Vagina (tissue), 2 donors: ENCODE results near the gene NSG1. TPM values are rescaled to one million over a fixed set of nuclear protein-coding genes. Genes with fewer than 3 reads are reported as not detected.

Experiments
- DNase-seq, 2 donors: peaks; one replicate each; pipeline ENCODE4 v3.0.0-alpha.2; 2017; ENCODE audit errors: extremely low spot score in 2 of 2
- H3K27ac ChIP-seq: fragments of 200-600 bp; sonication (generic); one replicate; pipeline ENCODE4 v1.5.1; 2019
- H3K27me3 ChIP-seq: fragments of 200-600 bp; sonication (generic); one replicate; pipeline ENCODE4 v1.5.1; 2019
- H3K36me3 ChIP-seq, 2 donors: fragments of 200-600 bp; sonication (generic); one replicate each; pipeline ENCODE4 v1.5.1; 2017 to 2019
- H3K4me1 ChIP-seq: fragments of 200-600 bp; sonication (generic); one replicate; pipeline ENCODE4 v1.5.1; 2019
- H3K4me3 ChIP-seq, 2 donors: fragments of 200-600 bp; sonication (generic); 1 replicate in 1 of 2; 2 replicates in 1 of 2; pipeline ENCODE4 v1.5.1; 2016 to 2019
- H3K9me3 ChIP-seq: fragments of 200-600 bp; sonication (generic); one replicate; pipeline ENCODE4 v1.5.1; 2019
- CTCF ChIP-seq, 3 experiments: fragments of 450-650 bp in 2 of 3; fragments of 200-600 bp in 1 of 3; sonication (generic) in 1 of 3; IDR thresholded peaks; one replicate each; pipeline ENCODE4 v1.5.1; 2017 to 2019; ENCODE audit warnings: antibody characterized with exemption in 3 of 3, mild to moderate bottlenecking in 2 of 3, moderate library complexity in 2 of 3
- POLR2A ChIP-seq, 2 donors: fragments of 450-650 bp; IDR thresholded peaks; one replicate each; pipeline ENCODE4 v1.6.1; 2017; ENCODE audit warnings: antibody characterized with exemption in 2 of 2, mild to moderate bottlenecking in 2 of 2, moderate library complexity in 2 of 2
- POLR2AphosphoS5 ChIP-seq, 2 donors: sonication (generic); formaldehyde crosslinking; IDR thresholded peaks; one replicate each; pipeline ENCODE4 v1.9.0; 2017; ENCODE audit warnings: antibody characterized with exemption in 2 of 2, mild to moderate bottlenecking in 2 of 2, low read depth in 1 of 2; ENCODE audit not compliant: insufficient read depth in 1 of 2
- intact Hi-C: fragments of 100-400 bp; cut with DNase I; formaldehyde crosslinking; loops from one replicate; pipeline ENCODE4 v1.15.1; 2023
- total RNA-seq: library from RNA; depleted of rRNA; stranded (reverse); fragments of >200 nt; gene quantifications from one replicate; pipeline ENCODE4 v1.2.3, GENCODE V29; 2016

NSG1 gene
- total RNA-seq, 1 donor from 2014 or later: 32.9 TPM

GRCh38 chr4:4379540-4380087 is 7.3 kb upstream of the NSG1 start:
- Histone ChIP-seq H3K27me3 (no peaks in the 10 kb centered on the region), H3K4me3 (no peak overlapping the region), H3K36me3 (no peaks in the 10 kb centered on the region), H3K27ac (no peak overlapping the region), H3K4me1 (no peaks in the 10 kb centered on the region), H3K9me3 (no peaks in the 10 kb centered on the region)
- no peak for DNase-seq
- no peak for TF ChIP-seq CTCF (IDR thresholded peaks at IDR 0.05)
- no peak for TF ChIP-seq POLR2AphosphoS5 (IDR thresholded peaks at IDR 0.05; ENCODE audit: insufficient read depth in 1 of 2, low read depth in 1 of 2)
- no peak for TF ChIP-seq POLR2A (IDR thresholded peaks at IDR 0.05)
- intact Hi-C loops: no loop called here

GRCh38 chr4:4383085-4383484 is 3.8 kb upstream of the NSG1 start:
- intact Hi-C loops: no loop called here
- TF ChIP-seq CTCF (IDR thresholded peaks at IDR 0.05) (no peak), POLR2A (IDR thresholded peaks at IDR 0.05) (no peak), POLR2AphosphoS5 (IDR thresholded peaks at IDR 0.05; ENCODE audit: insufficient read depth in 1 of 2, low read depth in 1 of 2) (no peak)
- DNase-seq: no peak
- H3K9me3 ChIP-seq: no peaks in the 10 kb centered on the region
- H3K27ac ChIP-seq: no peak overlapping the region
- no peak overlapping the region for H3K4me3 ChIP-seq
- no peaks in the 10 kb centered on the region for H3K27me3 ChIP-seq
- H3K4me1 ChIP-seq: peaks cover 24% of the 10 kb centered on the region
- no peaks in the 10 kb centered on the region for H3K36me3 ChIP-seq

- Histone ChIP-seq H3K27me3 (no peaks in the 10 kb centered on the region), H3K9me3 (no peaks in the 10 kb centered on the region), H3K4me1 (peaks cover 32% of the 10 kb centered on the region), H3K36me3 (no peaks in the 10 kb centered on the region), H3K4me3 (no peak overlapping the region), H3K27ac (no peak overlapping the region)
- no peak for DNase-seq
- TF ChIP-seq POLR2AphosphoS5 (IDR thresholded peaks at IDR 0.05; ENCODE audit: insufficient read depth in 1 of 2, low read depth in 1 of 2) (no peak), CTCF (IDR thresholded peaks at IDR 0.05) (no peak), POLR2A (IDR thresholded peaks at IDR 0.05) (no peak)
- intact Hi-C loops: no loop called here
Measured at GRCh38 chr4:4384837-4385236, 2.1 kb upstream of the NSG1 start.

GRCh38 chr4:4385729-4386295 is 1.1 kb upstream of the NSG1 start:
- no peaks in the 10 kb centered on the region for H3K9me3 ChIP-seq
- H3K4me1 ChIP-seq: peaks cover 32% of the 10 kb centered on the region
- no peaks in the 10 kb centered on the region for H3K27me3 ChIP-seq
- no peak for TF ChIP-seq POLR2A (IDR thresholded peaks at IDR 0.05)
- no peak for DNase-seq
- H3K36me3 ChIP-seq: no peaks in the 10 kb centered on the region
- H3K4me3 ChIP-seq: peak overlapping the region; percentile 52 to 60
- intact Hi-C loops: no loop called here
- no peak overlapping the region for H3K27ac ChIP-seq

- intact Hi-C loops: no loop called here
- peak overlapping the region; percentile 52 to 60 for H3K4me3 ChIP-seq
- no peak for TF ChIP-seq CTCF (IDR thresholded peaks at IDR 0.05)
- TF ChIP-seq POLR2AphosphoS5 (IDR thresholded peaks at IDR 0.05; ENCODE audit: insufficient read depth in 1 of 2, low read depth in 1 of 2): no peak
- TF ChIP-seq POLR2A (IDR thresholded peaks at IDR 0.05): no peak
- no peaks in the 10 kb centered on the region for H3K27me3 ChIP-seq
- DNase-seq: no peak
- no peaks in the 10 kb centered on the region for H3K36me3 ChIP-seq
- peaks cover 32% of the 10 kb centered on the region for H3K4me1 ChIP-seq
- H3K27ac ChIP-seq: no peak overlapping the region
- H3K9me3 ChIP-seq: no peaks in the 10 kb centered on the region
Measured at GRCh38 chr4:4386296-4386735, 586 bp upstream of the NSG1 start.
